ENCODE measurements around the gene RECQL5. TPM values are rescaled to one million over a fixed set of nuclear protein-coding genes. Genes with fewer than 3 reads are reported as not detected.

RECQL5 gene
- total and polyA plus RNA-seq, 4 donors, result 16.4 to 32.5 (median 29.8) TPM

GRCh38 chr17:75627094-75627493 is 39.9 kb downstream of the RECQL5 start:
- TF ChIP-seq CTCF (IDR thresholded peaks at IDR 0.05; ENCODE audit: control extremely low read depth, extremely low read depth), result no peak
- H3K27ac ChIP-seq (ENCODE audit: low read depth in 1 of 2, low read length in 1 of 2), result no peak overlapping the region
- H3K27me3 ChIP-seq (ENCODE audit: control insufficient read depth in 3 of 3, insufficient read depth in 3 of 3, low read length in 2 of 3), result no peaks in the 10 kb centered on the region
- H3K9ac ChIP-seq (ENCODE audit: insufficient read depth in 1 of 2, low read length in 2 of 2), result no peak overlapping the region
- no peak overlapping the region for H3K4me3 ChIP-seq
- DNase-seq (no peak), ATAC-seq (ENCODE audit: insufficient read depth, low FRiP score) (no peak)
- H3K9me3 ChIP-seq (ENCODE audit: control insufficient read depth in 4 of 4, insufficient read depth in 3 of 4, low read length in 3 of 4), result no peaks in the 10 kb centered on the region
- H3K36me3 ChIP-seq (ENCODE audit: control insufficient read depth in 4 of 4, insufficient read depth in 4 of 4, low read length in 4 of 4), result peaks cover 0 to 51% (median 8%) of the 10 kb centered on the region in 4 donors
- H3K4me1 ChIP-seq (ENCODE audit: control insufficient read depth in 5 of 5, insufficient read depth in 5 of 5, low read length in 5 of 5), result no peaks in the 10 kb centered on the region
- 93 to 95% methylated on average over 10 of the region's 10 CpGs for WGBS, 2 donors

DNA sequence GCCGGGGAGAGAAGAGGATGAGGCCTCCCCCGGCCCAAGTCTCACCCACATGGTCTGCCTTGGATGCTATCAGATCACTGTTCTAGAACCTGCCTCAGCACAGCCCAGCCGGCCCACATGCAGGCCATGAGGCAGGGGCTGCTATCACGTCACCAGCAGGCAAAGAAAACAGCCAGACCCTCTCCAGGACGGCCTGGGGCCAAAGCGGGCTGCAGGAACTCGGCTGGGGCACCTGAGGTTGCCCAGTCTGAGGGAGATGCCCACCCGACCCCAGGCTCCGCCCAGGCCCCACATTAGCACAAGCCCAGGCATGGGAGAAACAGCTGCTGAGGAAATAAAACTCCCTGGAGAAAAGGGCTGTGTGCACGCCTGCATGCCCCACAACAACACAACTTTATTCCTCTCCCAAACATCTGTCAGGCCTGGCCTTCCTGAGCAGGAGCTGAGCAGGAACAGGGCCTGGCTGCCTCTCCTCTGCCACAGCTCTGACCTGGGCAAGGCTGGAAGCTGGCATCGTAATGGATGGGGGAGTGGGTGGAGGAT is 40.4 kb downstream of the RECQL5 start:
- no peak for TF ChIP-seq CTCF (IDR thresholded peaks at IDR 0.05; ENCODE audit: control extremely low read depth, extremely low read depth)
- no peaks in the 10 kb centered on the region for H3K27me3 ChIP-seq (ENCODE audit: control insufficient read depth in 3 of 3, insufficient read depth in 3 of 3, low read length in 2 of 3)
- H3K4me3 ChIP-seq, result no peak overlapping the region
- H3K27ac ChIP-seq (ENCODE audit: low read depth in 1 of 2, low read length in 1 of 2), result no peak overlapping the region
- H3K4me1 ChIP-seq (ENCODE audit: control insufficient read depth in 5 of 5, insufficient read depth in 5 of 5, low read length in 5 of 5), result no peaks in the 10 kb centered on the region
- H3K9ac ChIP-seq (ENCODE audit: insufficient read depth in 1 of 2, low read length in 2 of 2), result no peak overlapping the region
- 85 to 86% methylated on average over 11 of the region's 11 CpGs for WGBS, 2 donors
- peaks cover 0 to 51% (median 8%) of the 10 kb centered on the region in 4 donors for H3K36me3 ChIP-seq (ENCODE audit: control insufficient read depth in 4 of 4, insufficient read depth in 4 of 4, low read length in 4 of 4)
- no peak for DNase-seq
- no peak for ATAC-seq (ENCODE audit: insufficient read depth, low FRiP score)
- no peaks in the 10 kb centered on the region for H3K9me3 ChIP-seq (ENCODE audit: control insufficient read depth in 4 of 4, insufficient read depth in 3 of 4, low read length in 3 of 4)

DNA sequence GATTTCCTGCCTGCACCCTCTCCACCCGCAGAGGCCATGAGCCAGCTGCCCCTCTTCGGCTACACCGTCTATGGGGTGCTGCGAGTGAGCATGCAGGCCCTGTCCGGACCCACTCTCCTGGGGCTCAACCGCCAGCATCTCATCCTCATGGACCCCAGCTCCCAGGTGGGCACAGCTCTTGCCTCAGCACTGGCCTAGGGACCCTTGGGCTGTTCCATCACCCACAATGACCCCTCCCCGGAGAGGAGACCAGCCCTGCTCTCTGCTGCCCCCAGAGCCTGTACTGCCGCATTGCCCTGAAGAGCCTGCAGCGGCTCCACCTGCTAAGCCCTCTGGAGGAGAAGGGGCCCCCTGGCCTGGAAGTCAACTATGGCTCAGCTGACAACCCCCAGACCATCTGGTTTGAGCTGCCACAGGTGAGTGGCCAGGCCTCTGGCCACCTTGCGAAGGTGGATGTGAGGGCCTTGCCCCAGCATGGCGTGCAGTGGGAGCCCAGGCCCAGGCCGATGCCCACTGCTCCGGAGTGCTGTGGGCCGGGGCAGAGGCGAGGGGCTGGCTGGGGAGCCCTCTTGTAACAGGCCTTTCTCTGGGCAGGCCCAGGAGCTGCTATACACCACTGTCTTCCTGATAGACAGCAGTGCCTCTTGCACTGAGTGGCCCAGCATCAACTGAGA is 41.0 kb downstream of the RECQL5 start:
- ATAC-seq (ENCODE audit: insufficient read depth, low FRiP score), result no peak

More for the DNA sequence above, 41.0 kb downstream of the RECQL5 start:
- no peaks in the 10 kb centered on the region for H3K27me3 ChIP-seq (ENCODE audit: control insufficient read depth in 3 of 3, insufficient read depth in 3 of 3, low read length in 2 of 3)
- no peaks in the 10 kb centered on the region for H3K9me3 ChIP-seq (ENCODE audit: control insufficient read depth in 4 of 4, insufficient read depth in 3 of 4, low read length in 3 of 4)
- 86 to 89% methylated on average over 15 of the region's 15 CpGs for WGBS, 2 donors
- no peak overlapping the region for H3K4me3 ChIP-seq
- TF ChIP-seq CTCF (IDR thresholded peaks at IDR 0.05; ENCODE audit: control extremely low read depth, extremely low read depth), result no peak
- peak in 1 of 3 donors; percentile 21 for DNase-seq
- H3K27ac ChIP-seq (ENCODE audit: low read depth in 1 of 2, low read length in 1 of 2), result no peak overlapping the region
- peaks cover 0 to 51% (median 7%) of the 10 kb centered on the region in 4 donors for H3K36me3 ChIP-seq (ENCODE audit: control insufficient read depth in 4 of 4, insufficient read depth in 4 of 4, low read length in 4 of 4)
- H3K4me1 ChIP-seq (ENCODE audit: control insufficient read depth in 5 of 5, insufficient read depth in 5 of 5, low read length in 5 of 5), result no peaks in the 10 kb centered on the region
- no peak overlapping the region for H3K9ac ChIP-seq (ENCODE audit: insufficient read depth in 1 of 2, low read length in 2 of 2)

All from lung (tissue), 12 donors.